AG04450 (cell line): ENCODE data around the gene MIPEP. TPM values are rescaled to one million over a fixed set of nuclear protein-coding genes. Genes with fewer than 3 reads are reported as not detected.

ENCODE experiments used
- CTCF ChIA-PET: fragments of 300-600, 350-600 bp; formaldehyde crosslinking; extraction: SDS; loops from one replicate; lab custom pipeline; 2022; ENCODE audit warnings: antibody characterized with exemption, inconsistent platforms; lab: Charles Lee
- POLR2A ChIA-PET: fragments of 350-600 bp; formaldehyde crosslinking; extraction: SDS; loops from one replicate; lab custom pipeline; 2021; ENCODE audit warnings: antibody characterized with exemption, inconsistent platforms; lab: Yijun Ruan, JAX
- DNase-seq: peaks from one replicate; pipeline ENCODE4 v3.0.0-alpha.2; 2011; ENCODE audit warnings: low read depth, low spot score
- H3K27ac ChIP-seq: one replicate; pipeline ENCODE4 v1.5.1; 2012; ENCODE audit warnings: low read depth, low read length, control low read depth
- H3K27me3 ChIP-seq: one replicate; pipeline ENCODE4 v1.6.0; 2012; ENCODE audit warnings: low read length; ENCODE audit not compliant: control insufficient read depth, insufficient read depth
- H3K4me3 ChIP-seq: 2 replicates; pipeline ENCODE4 v1.5.1; 2011; ENCODE audit warnings: mild to moderate bottlenecking, low read depth, low read length, control low read depth
- H3K9me3 ChIP-seq: 2 replicates; pipeline ENCODE4 v1.5.1; 2012; ENCODE audit warnings: low read length; ENCODE audit not compliant: control insufficient read depth, insufficient read depth
- polyA plus RNA-seq: library from polyadenylated mRNA; depleted of rRNA; stranded (reverse); fragments of >200 nt; gene quantifications from 2 replicates; pipeline ENCODE4 v1.2.3, GENCODE V29; 2011
- TF ChIP-seq, protein P1 (sequence below): IDR thresholded peaks from 2 replicates; pipeline ENCODE4 v1.5.1; 2011; ENCODE audit warnings: low read depth, low read length, control low read depth, inconsistent platforms

MIPEP gene
- polyA plus RNA-seq, 1 experiment: 40.8 TPM

DNA sequence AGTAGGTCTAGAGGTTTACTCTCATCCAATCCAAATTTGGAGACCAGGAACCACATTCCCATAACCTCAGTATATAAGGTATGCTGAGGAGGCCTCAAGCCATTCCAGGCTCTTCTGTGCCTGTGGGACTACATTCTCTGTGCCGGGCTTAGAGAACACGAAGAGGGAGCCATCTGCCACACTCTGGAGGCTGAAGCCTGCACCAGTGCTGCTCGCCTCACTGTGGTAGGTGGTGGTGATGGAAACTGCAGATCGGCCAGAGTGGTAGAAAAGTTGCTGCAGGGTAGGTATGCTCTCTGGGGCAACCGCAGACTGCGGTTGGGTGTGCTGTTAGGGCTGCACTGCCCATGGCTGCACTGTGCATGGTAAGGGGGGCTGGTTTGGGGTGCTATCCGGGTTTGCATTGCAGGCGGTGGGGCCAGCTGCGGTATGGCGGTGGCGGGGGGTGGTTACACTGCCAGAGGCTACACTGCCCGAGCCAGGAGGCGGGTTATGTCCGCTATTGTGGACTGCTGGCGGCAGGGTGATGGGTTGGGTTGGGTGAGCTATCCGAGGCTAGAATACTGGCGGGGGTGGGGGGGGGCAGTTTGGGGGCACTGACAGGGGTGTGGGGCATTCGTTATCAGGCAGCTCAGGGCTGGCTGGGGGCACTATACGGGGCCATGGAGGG is 174.0 kb downstream of the MIPEP start:
- ChIA-PET CTCF (no interaction called here), POLR2A (no interaction called here)
- H3K9me3 ChIP-seq: peaks cover 15% of the 10 kb centered on the region
- no peak for DNase-seq
- no peak overlapping the region for H3K4me3 ChIP-seq
- no peak overlapping the region for H3K27ac ChIP-seq
- H3K27me3 ChIP-seq: no peaks in the 10 kb centered on the region
- TF ChIP-seq, protein P1, sequence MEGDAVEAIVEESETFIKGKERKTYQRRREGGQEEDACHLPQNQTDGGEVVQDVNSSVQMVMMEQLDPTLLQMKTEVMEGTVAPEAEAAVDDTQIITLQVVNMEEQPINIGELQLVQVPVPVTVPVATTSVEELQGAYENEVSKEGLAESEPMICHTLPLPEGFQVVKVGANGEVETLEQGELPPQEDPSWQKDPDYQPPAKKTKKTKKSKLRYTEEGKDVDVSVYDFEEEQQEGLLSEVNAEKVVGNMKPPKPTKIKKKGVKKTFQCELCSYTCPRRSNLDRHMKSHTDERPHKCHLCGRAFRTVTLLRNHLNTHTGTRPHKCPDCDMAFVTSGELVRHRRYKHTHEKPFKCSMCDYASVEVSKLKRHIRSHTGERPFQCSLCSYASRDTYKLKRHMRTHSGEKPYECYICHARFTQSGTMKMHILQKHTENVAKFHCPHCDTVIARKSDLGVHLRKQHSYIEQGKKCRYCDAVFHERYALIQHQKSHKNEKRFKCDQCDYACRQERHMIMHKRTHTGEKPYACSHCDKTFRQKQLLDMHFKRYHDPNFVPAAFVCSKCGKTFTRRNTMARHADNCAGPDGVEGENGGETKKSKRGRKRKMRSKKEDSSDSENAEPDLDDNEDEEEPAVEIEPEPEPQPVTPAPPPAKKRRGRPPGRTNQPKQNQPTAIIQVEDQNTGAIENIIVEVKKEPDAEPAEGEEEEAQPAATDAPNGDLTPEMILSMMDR: no peak

DNA sequence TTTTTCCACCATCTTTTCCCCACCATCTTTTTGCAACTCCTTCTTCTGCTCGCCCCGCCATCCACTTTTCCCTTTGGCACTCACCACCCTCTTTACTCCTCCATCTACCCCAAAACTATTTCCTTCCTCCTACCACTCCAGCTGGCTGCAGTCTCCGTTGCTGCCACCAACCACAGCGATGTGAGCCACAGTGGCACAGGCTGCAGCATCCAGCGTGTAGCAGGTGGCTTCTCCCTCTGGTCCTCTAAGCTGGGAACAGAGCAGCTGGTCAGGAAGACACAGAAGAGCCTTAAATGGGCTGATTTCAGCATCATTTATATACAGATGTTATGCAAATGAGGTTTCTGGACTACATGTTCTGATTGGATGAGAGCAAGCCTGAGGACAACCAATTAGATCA is 174.5 kb downstream of the MIPEP start:
- Histone ChIP-seq H3K4me3 (no peak overlapping the region), H3K27ac (no peak overlapping the region), H3K9me3 (peaks cover 15% of the 10 kb centered on the region), H3K27me3 (no peaks in the 10 kb centered on the region)
- TF ChIP-seq, protein P1: no peak
- CTCF ChIA-PET: no interaction called here
- POLR2A ChIA-PET: no interaction called here
- no peak for DNase-seq

DNA sequence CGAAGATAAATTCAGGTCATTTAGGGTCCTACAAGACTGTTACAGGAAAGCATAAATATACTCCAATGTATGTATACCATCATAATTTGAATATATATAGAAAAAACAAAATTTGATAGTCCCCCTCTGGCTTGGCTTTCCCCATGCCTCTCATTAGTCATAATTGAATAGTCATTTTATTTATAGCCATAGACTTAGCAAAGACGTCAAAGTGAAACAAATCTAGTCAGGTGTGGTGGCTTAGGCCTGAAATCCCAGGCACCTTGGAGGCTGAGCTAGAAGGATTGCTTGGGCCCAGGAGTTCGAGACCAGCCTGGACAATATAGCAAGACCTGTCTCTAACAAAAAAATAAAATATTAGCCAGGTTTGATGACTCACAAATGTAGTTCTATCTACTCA is 177.8 kb downstream of the MIPEP start:
- no peak for DNase-seq
- Histone ChIP-seq H3K27me3 (no peaks in the 10 kb centered on the region), H3K27ac (no peak overlapping the region), H3K4me3 (no peak overlapping the region), H3K9me3 (peaks cover 15% of the 10 kb centered on the region)
- CTCF ChIA-PET: no interaction called here
- POLR2A ChIA-PET: no interaction called here
- TF ChIP-seq, protein P1: no peak

DNA sequence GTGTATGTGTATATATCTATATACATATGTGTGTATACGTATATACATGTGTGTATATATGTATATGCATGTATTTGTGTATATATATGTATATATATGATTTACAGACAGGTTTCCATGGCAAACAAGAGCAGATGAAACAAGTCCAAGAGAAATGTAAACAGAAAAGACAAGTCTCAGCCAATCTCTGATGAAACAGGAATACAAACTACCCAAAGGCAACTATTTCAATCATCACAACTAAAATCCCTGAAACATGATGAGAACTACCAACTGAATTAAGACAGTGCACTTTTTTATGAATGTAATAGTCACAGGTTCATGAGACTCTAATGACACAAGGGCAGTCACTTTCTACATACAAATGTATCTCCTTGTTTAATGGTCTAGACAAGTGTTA is 178.8 kb downstream of the MIPEP start:
- no peak for DNase-seq
- ChIA-PET CTCF (no interaction called here), POLR2A (no interaction called here)
- Histone ChIP-seq H3K27me3 (no peaks in the 10 kb centered on the region), H3K4me3 (no peak overlapping the region), H3K9me3 (peaks cover 8% of the 10 kb centered on the region), H3K27ac (no peak overlapping the region)
- TF ChIP-seq, protein P1: no peak

DNA sequence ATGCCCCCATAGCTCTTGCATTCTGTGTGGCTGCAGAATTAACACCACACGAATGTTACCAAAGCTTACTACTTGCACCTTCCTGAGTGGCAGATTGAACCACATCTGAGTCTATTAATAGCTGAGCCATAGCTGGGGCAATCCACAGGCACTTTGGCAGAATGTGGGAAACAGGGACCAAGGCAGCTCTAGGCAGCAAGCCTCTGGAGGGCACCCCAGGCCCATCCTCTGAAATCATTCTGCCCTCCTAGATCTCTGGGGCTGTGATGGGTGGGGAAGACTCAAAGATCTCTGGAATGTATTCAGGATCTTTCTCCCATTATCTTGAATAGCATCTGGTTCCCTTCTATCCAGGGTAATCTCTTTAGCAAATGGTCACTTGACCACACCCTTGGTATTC is 179.7 kb downstream of the MIPEP start:
- POLR2A ChIA-PET: no interaction called here
- peaks cover 3% of the 10 kb centered on the region for H3K9me3 ChIP-seq
- TF ChIP-seq, protein P1: no peak
- DNase-seq: no peak
- CTCF ChIA-PET: no interaction called here
- H3K4me3 ChIP-seq: no peak overlapping the region
- H3K27me3 ChIP-seq: no peaks in the 10 kb centered on the region
- H3K27ac ChIP-seq: no peak overlapping the region
